NOMO-1 treated with DMSO at 0.1 percent for 48 hours (cell line): ENCODE measurements around the gene CUEDC1.

ENCODE experiments used
- DNase-seq: peaks from one replicate; lab custom pipeline; 2025; ENCODE audit not compliant: unreplicated experiment; lab: John Stamatoyannopoulos, UW

CUEDC1 gene

GRCh38 chr17:57957886-57958285, 2.7 kb upstream of the CUEDC1 start:
- DNase-seq: no peak

GRCh38 chr17:57957120-57957850, 2.1 kb upstream of the CUEDC1 start:
- DNase-seq: no peak

- DNase-seq: peak; percentile 17
Observed at GRCh38 chr17:57956291-57957119, 1.3 kb upstream of the CUEDC1 start.

- DNase-seq: no peak
Observed at GRCh38 chr17:57954397-57955182, 622 bp downstream of the CUEDC1 start.

GRCh38 chr17:57953705-57954396, 1.4 kb downstream of the CUEDC1 start:
- DNase-seq: no peak

GRCh38 chr17:57953219-57953618, 2.0 kb downstream of the CUEDC1 start:
- no peak for DNase-seq

- peak; percentile 9 for DNase-seq
Observed at GRCh38 chr17:57949649-57950048, 5.6 kb downstream of the CUEDC1 start.

- DNase-seq: peak; percentile 57
Observed at GRCh38 chr17:57948555-57949420, 6.4 kb downstream of the CUEDC1 start.

- DNase-seq: no peak
Observed at GRCh38 chr17:57948169-57948554, 7.0 kb downstream of the CUEDC1 start.

- no peak for DNase-seq
Observed at GRCh38 chr17:57947369-57947768, 7.8 kb downstream of the CUEDC1 start.

GRCh38 chr17:57946798-57947358, 8.3 kb downstream of the CUEDC1 start:
- DNase-seq: peak; percentile 95

GRCh38 chr17:57945996-57946797, 9.0 kb downstream of the CUEDC1 start:
- DNase-seq: no peak

GRCh38 chr17:57944908-57945307, 10.3 kb downstream of the CUEDC1 start:
- no peak for DNase-seq

GRCh38 chr17:57943645-57944044, 11.6 kb downstream of the CUEDC1 start:
- no peak for DNase-seq

GRCh38 chr17:57943140-57943539, 12.1 kb downstream of the CUEDC1 start:
- peak; percentile 41 for DNase-seq

- DNase-seq: no peak
Observed at GRCh38 chr17:57941384-57942370, 13.5 kb downstream of the CUEDC1 start.

- no peak for DNase-seq
Observed at GRCh38 chr17:57940653-57941329, 14.4 kb downstream of the CUEDC1 start.
